ENCODE data around the gene LAMTOR3. TPM values are rescaled to one million over a fixed set of nuclear protein-coding genes. Genes with fewer than 3 reads are reported as not detected.
"Not testable (repeated sequence)": the region's sequence is repeated elsewhere in the genome, so short reads cannot be mapped to it uniquely, and the experiment has no call there.

LAMTOR3 gene
- total RNA-seq, 3 donors from 2014 or later (not counting 1 experiment from before 2014, with no cell fraction given): 18.1 to 29.9 (median 25.9) TPM

GRCh38 chr4:99834569-99834968 is 59.7 kb downstream of the LAMTOR3 start:
- Histone ChIP-seq H3K27ac (ENCODE audit: low read length) (no peak overlapping the region), H3K36me3 (ENCODE audit: control insufficient read depth, insufficient read depth, low read length) (peaks cover 18% of the 10 kb centered on the region), H3K9me3 (ENCODE audit: control insufficient read depth, insufficient read depth, low read length) (no peaks in the 10 kb centered on the region), H3K4me1 (ENCODE audit: control insufficient read depth, insufficient read depth, low read length) (no peaks in the 10 kb centered on the region), H3K4me3 (ENCODE audit: low read length) (no peak overlapping the region), H3K27me3 (ENCODE audit: control insufficient read depth, insufficient read depth, low read length) (no peaks in the 10 kb centered on the region)
- H3K27me3 Mint-ChIP-seq (ENCODE audit: low read depth in 2 of 2): no peaks in the 10 kb centered on the region
- 96% methylated on average over 5 of the region's 7 CpGs for WGBS (ENCODE audit: insufficient coverage)
- intact Hi-C loops (cut with micrococcal nuclease): no loop called here
- H3K9me3 Mint-ChIP-seq: no peaks in the 10 kb centered on the region
- TF ChIP-seq CTCF (IDR thresholded peaks at IDR 0.05): no peak
- no peak for DNase-seq
- ATAC-seq: no peak
- no peak overlapping the region for H3K4me3 Mint-ChIP-seq
- no peaks in the 10 kb centered on the region for H3K4me1 Mint-ChIP-seq
- H3K27ac Mint-ChIP-seq: no peak overlapping the region
- no peaks in the 10 kb centered on the region for H3K36me3 Mint-ChIP-seq

GRCh38 chr4:99833756-99834155 is 60.5 kb downstream of the LAMTOR3 start:
- Mint-ChIP-seq H3K9me3 (no peaks in the 10 kb centered on the region), H3K36me3 (no peaks in the 10 kb centered on the region), H3K4me1 (no peaks in the 10 kb centered on the region), H3K27ac (no peak overlapping the region), H3K4me3 (no peak overlapping the region), H3K27me3 (ENCODE audit: low read depth in 2 of 2) (no peaks in the 10 kb centered on the region)
- no peaks in the 10 kb centered on the region for H3K27me3 ChIP-seq (ENCODE audit: control insufficient read depth, insufficient read depth, low read length)
- peaks cover 18% of the 10 kb centered on the region for H3K36me3 ChIP-seq (ENCODE audit: control insufficient read depth, insufficient read depth, low read length)
- DNase-seq (no peak), ATAC-seq (no peak)
- TF ChIP-seq CTCF (IDR thresholded peaks at IDR 0.05): no peak
- H3K27ac ChIP-seq (ENCODE audit: low read length): no peak overlapping the region
- no peaks in the 10 kb centered on the region for H3K4me1 ChIP-seq (ENCODE audit: control insufficient read depth, insufficient read depth, low read length)
- WGBS (ENCODE audit: insufficient coverage): 98% methylated on average over 3 of the region's 5 CpGs
- intact Hi-C loops (cut with micrococcal nuclease): no loop called here
- no peaks in the 10 kb centered on the region for H3K9me3 ChIP-seq (ENCODE audit: control insufficient read depth, insufficient read depth, low read length)
- H3K4me3 ChIP-seq (ENCODE audit: low read length): no peak overlapping the region

GRCh38 chr4:99832758-99833157 is 61.5 kb downstream of the LAMTOR3 start:
- no peak for TF ChIP-seq CTCF (IDR thresholded peaks at IDR 0.05)
- H3K36me3 ChIP-seq (ENCODE audit: control insufficient read depth, insufficient read depth, low read length): peaks cover 16% of the 10 kb centered on the region
- Mint-ChIP-seq H3K27ac (no peak overlapping the region), H3K4me3 (no peak overlapping the region), H3K27me3 (ENCODE audit: low read depth in 2 of 2) (no peaks in the 10 kb centered on the region), H3K4me1 (no peaks in the 10 kb centered on the region), H3K36me3 (no peaks in the 10 kb centered on the region), H3K9me3 (no peaks in the 10 kb centered on the region)
- no peak overlapping the region for H3K4me3 ChIP-seq (ENCODE audit: low read length)
- H3K9me3 ChIP-seq (ENCODE audit: control insufficient read depth, insufficient read depth, low read length): no peaks in the 10 kb centered on the region
- intact Hi-C loops (cut with micrococcal nuclease): no loop called here
- no peaks in the 10 kb centered on the region for H3K27me3 ChIP-seq (ENCODE audit: control insufficient read depth, insufficient read depth, low read length)
- ATAC-seq (no peak), DNase-seq (no peak)
- no peak overlapping the region for H3K27ac ChIP-seq (ENCODE audit: low read length)
- no CpG with 5 or more reads among the region's 3 CpGs for WGBS (ENCODE audit: insufficient coverage)
- H3K4me1 ChIP-seq (ENCODE audit: control insufficient read depth, insufficient read depth, low read length): no peaks in the 10 kb centered on the region

GRCh38 chr4:99832321-99832720 is 61.9 kb downstream of the LAMTOR3 start:
- Histone ChIP-seq H3K9me3 (ENCODE audit: control insufficient read depth, insufficient read depth, low read length) (no peaks in the 10 kb centered on the region), H3K4me1 (ENCODE audit: control insufficient read depth, insufficient read depth, low read length) (no peaks in the 10 kb centered on the region), H3K4me3 (ENCODE audit: low read length) (no peak overlapping the region), H3K36me3 (ENCODE audit: control insufficient read depth, insufficient read depth, low read length) (peaks cover 14% of the 10 kb centered on the region), H3K27me3 (ENCODE audit: control insufficient read depth, insufficient read depth, low read length) (no peaks in the 10 kb centered on the region), H3K27ac (ENCODE audit: low read length) (no peak overlapping the region)
- TF ChIP-seq CTCF (IDR thresholded peaks at IDR 0.05): no peak
- no peak for DNase-seq
- Mint-ChIP-seq H3K27me3 (ENCODE audit: low read depth in 2 of 2) (no peaks in the 10 kb centered on the region), H3K4me1 (no peaks in the 10 kb centered on the region), H3K4me3 (no peak overlapping the region), H3K36me3 (no peaks in the 10 kb centered on the region), H3K27ac (no peak overlapping the region), H3K9me3 (no peaks in the 10 kb centered on the region)
- intact Hi-C loops (cut with micrococcal nuclease): no loop called here
- no peak for ATAC-seq

- H3K36me3 ChIP-seq (ENCODE audit: control insufficient read depth, insufficient read depth, low read length); H3K9me3 Mint-ChIP-seq; DNase-seq; H3K27ac ChIP-seq (ENCODE audit: low read length); H3K4me3 Mint-ChIP-seq; H3K27me3 ChIP-seq (ENCODE audit: control insufficient read depth, insufficient read depth, low read length); H3K4me1 Mint-ChIP-seq; H3K4me3 ChIP-seq (ENCODE audit: low read length); H3K27ac Mint-ChIP-seq; H3K36me3 Mint-ChIP-seq; intact Hi-C loops (cut with micrococcal nuclease); H3K4me1 ChIP-seq (ENCODE audit: control insufficient read depth, insufficient read depth, low read length); H3K27me3 Mint-ChIP-seq (ENCODE audit: low read depth in 2 of 2); H3K9me3 ChIP-seq (ENCODE audit: control insufficient read depth, insufficient read depth, low read length); ATAC-seq: not testable (repeated sequence)
- WGBS (ENCODE audit: insufficient coverage): 98% methylated on average over 5 of the region's 5 CpGs
These were observed 64.2 kb downstream of the LAMTOR3 start for GRCh38 chr4:99830051-99830450.

All from natural killer cell (primary cell).